K562 (cell line): ENCODE data around the gene UBXN11. TPM values are rescaled to one million over a fixed set of nuclear protein-coding genes. Genes with fewer than 3 reads are reported as not detected.

Source experiments
- CC2D1A ChIP-seq: fragments of 450-650 bp; IDR thresholded peaks from 2 replicates; pipeline ENCODE4 v1.6.1; 2017; ENCODE audit warnings: mild to moderate bottlenecking
- CSDE1 ChIP-seq, 2 experiments: fragments of 450-650 bp; IDR thresholded peaks; 2 replicates each; pipeline ENCODE4 v1.6.1; 2016; ENCODE audit warnings: mild to moderate bottlenecking in 1 of 2
- HCFC1 ChIP-seq: IDR thresholded peaks from 2 replicates; pipeline ENCODE4 v1.6.1; 2012; ENCODE audit warnings: low read depth, low read length, improper control_type of control experiment
- LCOR ChIP-seq: sonication (generic); formaldehyde crosslinking; IDR thresholded peaks from 2 replicates; pipeline ENCODE4 v1.8.0; 2022; ENCODE audit warnings: mild to moderate bottlenecking, missing genetic modification reagents
- NRF1 ChIP-seq, 2 experiments: fragments of 450-650 bp; IDR thresholded peaks in 1 of 2; conservative IDR thresholded peaks in 1 of 2; 2 replicates each; pipeline ENCODE4 v1.6.1; 2014; ENCODE audit warnings: mild to moderate bottlenecking in 2 of 2
- PPARD ChIP-seq: fragments of 250-450 bp; sonication (Bioruptor Pico); IDR thresholded peaks from 2 replicates; pipeline ENCODE4 v1.8.0; 2022; ENCODE audit warnings: inconsistent platforms, mild to moderate bottlenecking, moderate library complexity
- XRCC3 ChIP-seq: fragments of 450-650 bp; IDR thresholded peaks from 2 replicates; pipeline ENCODE4 v1.6.1; 2017; ENCODE audit warnings: mild to moderate bottlenecking, moderate library complexity
- ZNF232 ChIP-seq: sonication (generic); formaldehyde crosslinking; IDR thresholded peaks from 2 replicates; pipeline ENCODE4 v1.8.0; 2022; ENCODE audit warnings: mild to moderate bottlenecking, missing genetic modification reagents
- ZNF347 ChIP-seq: fragments of 450-650 bp; formaldehyde crosslinking; IDR thresholded peaks from 2 replicates; pipeline ENCODE4 v1.4.0; 2020; ENCODE audit warnings: low read depth, mild to moderate bottlenecking, moderate library complexity
- polyA plus RNA-seq, 8 experiments: library from polyadenylated mRNA; depleted of rRNA in 4 of 8; stranded (reverse) in 5 of 8; unstranded in 3 of 8; fragments of >200 nt; fragmentation: Nextera tagmentation in 2 of 8; fragmentation: Illumina TruSeq in 1 of 8; extraction: Ambion mirVana in 2 of 8; extraction: Trizol in 1 of 8; gene quantifications; 2 replicates each; pipeline versions ENCODE4 v1.2.1 to v1.2.3, GENCODE V29; 2011 to 2014; ENCODE audit warnings: inconsistent platforms in 1 of 8, missing spikeins in 1 of 8
- total RNA-seq, 7 experiments: library from RNA; depleted of rRNA in 6 of 7; stranded (reverse); fragments of >200 nt in 6 of 7; fragmentation: Illumina TruSeq in 2 of 7; extraction: Trizol in 2 of 7; gene quantifications; 2 replicates each; pipeline versions ENCODE4 v1.2.1 to v1.2.3, GENCODE V29; 2011 to 2021; ENCODE audit warnings: low replicate concordance in 1 of 7
- TF ChIP-seq, protein P1 (sequence below): fragments of 450-650 bp; formaldehyde crosslinking; IDR thresholded peaks from 2 replicates; pipeline ENCODE4 v1.4.0; 2020; ENCODE audit warnings: mild to moderate bottlenecking, moderate library complexity
- TF ChIP-seq, protein P2 (sequence below): sonication (generic); formaldehyde crosslinking; IDR thresholded peaks from 2 replicates; pipeline ENCODE4 v1.9.0; 2022; ENCODE audit warnings: mild to moderate bottlenecking, missing genetic modification reagents
- TF ChIP-seq, protein P3 (sequence below), 2 experiments: fragments of 150-350 bp in 1 of 2; IDR thresholded peaks; 2 replicates each; pipeline ENCODE4 v1.6.1; 2012 to 2016; ENCODE audit warnings: low read depth in 2 of 2, low read length in 2 of 2, mild to moderate bottlenecking in 1 of 2, moderate library complexity in 1 of 2
- TF ChIP-seq, protein P4 (sequence below): sonication (generic); formaldehyde crosslinking; IDR thresholded peaks from 2 replicates; pipeline ENCODE4 v1.8.0; 2022; ENCODE audit warnings: mild to moderate bottlenecking, missing genetic modification reagents
- TF ChIP-seq, protein P5 (sequence below): fragments of 450-650 bp; conservative IDR thresholded peaks from 2 replicates; pipeline ENCODE4 v1.6.1; 2016; ENCODE audit warnings: missing genetic modification characterization, low read depth, mild to moderate bottlenecking, missing compliant biosample characterization, moderate library complexity
- TF ChIP-seq, protein P6 (sequence below): fragments of 250-450 bp; sonication (Bioruptor Pico); IDR thresholded peaks from 2 replicates; pipeline ENCODE4 v1.5.0; 2021; ENCODE audit warnings: mild to moderate bottlenecking, borderline replicate concordance

The UBXN11 gene
- total and polyA plus RNA-seq, 9 of the 15 experiments (the other 6 are each of a cell fraction or from before 2014, with no cell fraction given): 0.48 to 34.3 (median 11.3) TPM

DNA sequence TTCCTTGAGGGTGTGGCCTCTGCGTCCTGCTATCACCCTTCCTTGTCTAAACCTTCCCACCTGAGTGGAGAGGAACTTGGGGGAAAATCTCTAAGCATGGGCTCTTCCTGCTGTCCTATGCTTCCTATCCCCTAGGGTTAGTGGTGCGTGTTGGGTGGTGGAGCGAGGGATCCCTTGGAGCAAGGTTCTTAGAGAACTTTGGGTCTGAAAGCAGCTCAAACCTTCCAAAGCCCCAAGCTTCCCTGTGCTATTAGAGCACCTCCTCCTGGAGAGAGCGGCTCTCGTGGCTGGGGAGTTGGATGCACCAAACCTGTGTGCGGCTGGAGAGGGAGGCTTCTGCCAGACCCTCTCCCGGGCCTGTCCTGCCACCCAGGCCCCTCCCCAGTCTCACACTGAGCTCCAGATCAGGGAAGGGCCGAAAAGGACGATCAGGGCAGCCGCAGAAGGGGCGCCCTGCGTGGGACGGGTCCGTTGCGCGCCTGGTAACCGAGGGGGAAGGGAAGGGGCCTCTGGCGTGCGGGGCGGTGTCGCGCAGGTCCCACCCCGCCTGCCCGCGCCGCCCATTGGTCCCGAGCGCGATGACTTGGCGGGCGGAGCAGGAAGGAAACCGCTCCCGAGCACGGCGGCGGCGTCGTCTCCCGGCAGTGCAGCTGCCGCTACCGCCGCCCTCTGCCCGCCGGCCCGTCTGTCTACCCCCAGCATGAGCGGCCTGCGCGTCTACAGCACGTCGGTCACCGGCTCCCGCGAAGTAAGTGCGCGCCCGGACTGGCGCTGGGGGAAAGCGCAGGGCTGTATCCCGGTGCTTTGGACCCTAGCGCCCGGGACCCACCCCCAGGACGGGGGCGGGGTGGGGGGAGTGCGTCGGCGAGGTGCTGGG lies 26.7 kb downstream of the UBXN11 start, which contains the start of gene SH3BGRL3 (continued):
- TF ChIP-seq, protein P1, sequence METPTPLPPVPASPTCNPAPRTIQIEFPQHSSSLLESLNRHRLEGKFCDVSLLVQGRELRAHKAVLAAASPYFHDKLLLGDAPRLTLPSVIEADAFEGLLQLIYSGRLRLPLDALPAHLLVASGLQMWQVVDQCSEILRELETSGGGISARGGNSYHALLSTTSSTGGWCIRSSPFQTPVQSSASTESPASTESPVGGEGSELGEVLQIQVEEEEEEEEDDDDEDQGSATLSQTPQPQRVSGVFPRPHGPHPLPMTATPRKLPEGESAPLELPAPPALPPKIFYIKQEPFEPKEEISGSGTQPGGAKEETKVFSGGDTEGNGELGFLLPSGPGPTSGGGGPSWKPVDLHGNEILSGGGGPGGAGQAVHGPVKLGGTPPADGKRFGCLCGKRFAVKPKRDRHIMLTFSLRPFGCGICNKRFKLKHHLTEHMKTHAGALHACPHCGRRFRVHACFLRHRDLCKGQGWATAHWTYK (CRISPR knock-in tag): peak; percentile 85; the same call in 1 of the 2 replicates
- TF ChIP-seq, protein P2, sequence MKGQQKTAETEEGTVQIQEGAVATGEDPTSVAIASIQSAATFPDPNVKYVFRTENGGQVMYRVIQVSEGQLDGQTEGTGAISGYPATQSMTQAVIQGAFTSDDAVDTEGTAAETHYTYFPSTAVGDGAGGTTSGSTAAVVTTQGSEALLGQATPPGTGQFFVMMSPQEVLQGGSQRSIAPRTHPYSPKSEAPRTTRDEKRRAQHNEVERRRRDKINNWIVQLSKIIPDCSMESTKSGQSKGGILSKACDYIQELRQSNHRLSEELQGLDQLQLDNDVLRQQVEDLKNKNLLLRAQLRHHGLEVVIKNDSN (CRISPR knock-in tag): 0 out of 2 replicates have a peak, but pooled peaks have one; percentile 40
- no peak for TF ChIP-seq PPARD (CRISPR knock-in tag)
- TF ChIP-seq LCOR (CRISPR knock-in tag): peak; percentile 34; the same call in 1 of the 2 replicates
- peak; percentile 90 to 92 for TF ChIP-seq NRF1 (conservative IDR thresholded peaks at IDR 0.05 in 1 of 2, IDR thresholded peaks at IDR 0.05 in 1 of 2)
- TF ChIP-seq ZNF232 (CRISPR knock-in tag): 0 out of 2 replicates have a peak, but pooled peaks have one; percentile 69
- TF ChIP-seq, protein P3, sequence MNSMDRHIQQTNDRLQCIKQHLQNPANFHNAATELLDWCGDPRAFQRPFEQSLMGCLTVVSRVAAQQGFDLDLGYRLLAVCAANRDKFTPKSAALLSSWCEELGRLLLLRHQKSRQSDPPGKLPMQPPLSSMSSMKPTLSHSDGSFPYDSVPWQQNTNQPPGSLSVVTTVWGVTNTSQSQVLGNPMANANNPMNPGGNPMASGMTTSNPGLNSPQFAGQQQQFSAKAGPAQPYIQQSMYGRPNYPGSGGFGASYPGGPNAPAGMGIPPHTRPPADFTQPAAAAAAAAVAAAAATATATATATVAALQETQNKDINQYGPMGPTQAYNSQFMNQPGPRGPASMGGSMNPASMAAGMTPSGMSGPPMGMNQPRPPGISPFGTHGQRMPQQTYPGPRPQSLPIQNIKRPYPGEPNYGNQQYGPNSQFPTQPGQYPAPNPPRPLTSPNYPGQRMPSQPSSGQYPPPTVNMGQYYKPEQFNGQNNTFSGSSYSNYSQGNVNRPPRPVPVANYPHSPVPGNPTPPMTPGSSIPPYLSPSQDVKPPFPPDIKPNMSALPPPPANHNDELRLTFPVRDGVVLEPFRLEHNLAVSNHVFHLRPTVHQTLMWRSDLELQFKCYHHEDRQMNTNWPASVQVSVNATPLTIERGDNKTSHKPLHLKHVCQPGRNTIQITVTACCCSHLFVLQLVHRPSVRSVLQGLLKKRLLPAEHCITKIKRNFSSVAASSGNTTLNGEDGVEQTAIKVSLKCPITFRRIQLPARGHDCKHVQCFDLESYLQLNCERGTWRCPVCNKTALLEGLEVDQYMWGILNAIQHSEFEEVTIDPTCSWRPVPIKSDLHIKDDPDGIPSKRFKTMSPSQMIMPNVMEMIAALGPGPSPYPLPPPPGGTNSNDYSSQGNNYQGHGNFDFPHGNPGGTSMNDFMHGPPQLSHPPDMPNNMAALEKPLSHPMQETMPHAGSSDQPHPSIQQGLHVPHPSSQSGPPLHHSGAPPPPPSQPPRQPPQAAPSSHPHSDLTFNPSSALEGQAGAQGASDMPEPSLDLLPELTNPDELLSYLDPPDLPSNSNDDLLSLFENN (IDR thresholded peaks at IDR 0.05; ENCODE audit: low read depth in 2 of 2, low read length in 2 of 2): 0 out of 4 replicates have a peak, but pooled peaks of 1 of the 2 experiments have one; percentile 44
- TF ChIP-seq, protein P4, sequence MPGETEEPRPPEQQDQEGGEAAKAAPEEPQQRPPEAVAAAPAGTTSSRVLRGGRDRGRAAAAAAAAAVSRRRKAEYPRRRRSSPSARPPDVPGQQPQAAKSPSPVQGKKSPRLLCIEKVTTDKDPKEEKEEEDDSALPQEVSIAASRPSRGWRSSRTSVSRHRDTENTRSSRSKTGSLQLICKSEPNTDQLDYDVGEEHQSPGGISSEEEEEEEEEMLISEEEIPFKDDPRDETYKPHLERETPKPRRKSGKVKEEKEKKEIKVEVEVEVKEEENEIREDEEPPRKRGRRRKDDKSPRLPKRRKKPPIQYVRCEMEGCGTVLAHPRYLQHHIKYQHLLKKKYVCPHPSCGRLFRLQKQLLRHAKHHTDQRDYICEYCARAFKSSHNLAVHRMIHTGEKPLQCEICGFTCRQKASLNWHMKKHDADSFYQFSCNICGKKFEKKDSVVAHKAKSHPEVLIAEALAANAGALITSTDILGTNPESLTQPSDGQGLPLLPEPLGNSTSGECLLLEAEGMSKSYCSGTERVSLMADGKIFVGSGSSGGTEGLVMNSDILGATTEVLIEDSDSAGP (CRISPR knock-in tag): no peak
- TF ChIP-seq, protein P5, sequence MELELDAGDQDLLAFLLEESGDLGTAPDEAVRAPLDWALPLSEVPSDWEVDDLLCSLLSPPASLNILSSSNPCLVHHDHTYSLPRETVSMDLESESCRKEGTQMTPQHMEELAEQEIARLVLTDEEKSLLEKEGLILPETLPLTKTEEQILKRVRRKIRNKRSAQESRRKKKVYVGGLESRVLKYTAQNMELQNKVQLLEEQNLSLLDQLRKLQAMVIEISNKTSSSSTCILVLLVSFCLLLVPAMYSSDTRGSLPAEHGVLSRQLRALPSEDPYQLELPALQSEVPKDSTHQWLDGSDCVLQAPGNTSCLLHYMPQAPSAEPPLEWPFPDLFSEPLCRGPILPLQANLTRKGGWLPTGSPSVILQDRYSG (tag): 0 out of 2 replicates have a peak, but pooled peaks have one; percentile 15
- peak; percentile 5; the same call in 1 of the 2 replicates for TF ChIP-seq HCFC1
- TF ChIP-seq CC2D1A: no peak
- TF ChIP-seq XRCC3: no peak
- no peak for TF ChIP-seq CSDE1 (IDR thresholded peaks at IDR 0.05)
- TF ChIP-seq, protein P6, sequence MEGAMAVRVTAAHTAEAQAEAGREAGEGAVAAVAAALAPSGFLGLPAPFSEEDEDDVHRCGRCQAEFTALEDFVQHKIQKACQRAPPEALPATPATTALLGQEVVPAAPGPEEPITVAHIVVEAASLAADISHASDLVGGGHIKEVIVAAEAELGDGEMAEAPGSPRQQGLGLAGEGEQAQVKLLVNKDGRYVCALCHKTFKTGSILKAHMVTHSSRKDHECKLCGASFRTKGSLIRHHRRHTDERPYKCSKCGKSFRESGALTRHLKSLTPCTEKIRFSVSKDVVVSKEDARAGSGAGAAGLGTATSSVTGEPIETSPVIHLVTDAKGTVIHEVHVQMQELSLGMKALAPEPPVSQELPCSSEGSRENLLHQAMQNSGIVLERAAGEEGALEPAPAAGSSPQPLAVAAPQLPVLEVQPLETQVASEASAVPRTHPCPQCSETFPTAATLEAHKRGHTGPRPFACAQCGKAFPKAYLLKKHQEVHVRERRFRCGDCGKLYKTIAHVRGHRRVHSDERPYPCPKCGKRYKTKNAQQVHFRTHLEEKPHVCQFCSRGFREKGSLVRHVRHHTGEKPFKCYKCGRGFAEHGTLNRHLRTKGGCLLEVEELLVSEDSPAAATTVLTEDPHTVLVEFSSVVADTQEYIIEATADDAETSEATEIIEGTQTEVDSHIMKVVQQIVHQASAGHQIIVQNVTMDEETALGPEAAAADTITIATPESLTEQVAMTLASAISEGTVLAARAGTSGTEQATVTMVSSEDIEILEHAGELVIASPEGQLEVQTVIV: no peak
- TF ChIP-seq ZNF347 (CRISPR knock-in tag): peak; percentile 46; the same call in 1 of the 2 replicates
